Right ventricle myocardium inferior (tissue), 1 donor: ENCODE data around the gene SPTBN1. TPM values are rescaled to one million over a fixed set of nuclear protein-coding genes. Genes with fewer than 3 reads are reported as not detected.
"Not testable (repeated sequence)": the region's sequence is repeated elsewhere in the genome, so short reads cannot be mapped to it uniquely, and the experiment has no call there.

Experiments used
- ATAC-seq: fragments of 200-7000 bp; cut with Tn5 transposase; one replicate; pipeline ENCODE4 v1.9.1; 2020; ENCODE audit warnings: mild to moderate bottlenecking, moderate library complexity
- DNase-seq: peaks from one replicate; pipeline ENCODE4 v3.0.0; 2021; ENCODE audit errors: missing footprints
- intact Hi-C: fragments of 100-400 bp; cut with DNase I; formaldehyde crosslinking; loops from one replicate; pipeline ENCODE4 v1.11.0; 2022
- total RNA-seq: library from RNA; stranded (reverse); fragmentation: NEBNext Ultra II Directional; extraction: Animal tissue kit (Norgen Biotek cat#: 25700); gene quantifications from one replicate; pipeline ENCODE4 v1.2.1, GENCODE V29; 2021
- donor health status: DM: no; HTN: yes; CAD: no; lungs with severe emphysema.

SPTBN1 gene
- total RNA-seq, 1 donor from 2014 or later, result 439 TPM

- ATAC-seq, result no peak
- intact Hi-C loops, result no loop called here
Observed at GRCh38 chr2:54672590-54673456, 216.7 kb downstream of the SPTBN1 start.

GRCh38 chr2:54673501-54673998 lies 217.4 kb downstream of the SPTBN1 start:
- peak; percentile 91 for ATAC-seq
- peak; percentile 91 for DNase-seq
- intact Hi-C loops, result no loop called here

More at GRCh38 chr2:54672590-54673456, 216.7 kb downstream of the SPTBN1 start:
- no peak for DNase-seq

- intact Hi-C loops, result no loop called here
- ATAC-seq (no peak), DNase-seq (no peak)
Observed at GRCh38 chr2:54675281-54675680, 219.2 kb downstream of the SPTBN1 start.

GRCh38 chr2:54675738-54676137 lies 219.6 kb downstream of the SPTBN1 start:
- intact Hi-C loops, result no loop called here
- DNase-seq, result no peak
- peak; percentile 40 for ATAC-seq

GRCh38 chr2:54676656-54677055 lies 220.5 kb downstream of the SPTBN1 start:
- intact Hi-C loops, result no loop called here
- no peak for ATAC-seq
- DNase-seq, result no peak

GRCh38 chr2:54677476-54678265 lies 221.5 kb downstream of the SPTBN1 start:
- DNase-seq (no peak), ATAC-seq (no peak)
- intact Hi-C loops, result no loop called here

- DNase-seq (no peak), ATAC-seq (no peak)
- intact Hi-C loops, result no loop called here
Observed at GRCh38 chr2:54678719-54679118, 222.6 kb downstream of the SPTBN1 start.

GRCh38 chr2:54680397-54681041 lies 224.4 kb downstream of the SPTBN1 start:
- ATAC-seq, result peak; percentile 65
- intact Hi-C loops, result no loop called here
- no peak for DNase-seq

- DNase-seq (no peak), ATAC-seq (no peak)
- intact Hi-C loops, result no loop called here
Observed at GRCh38 chr2:54681416-54681815, 225.3 kb downstream of the SPTBN1 start.

- no peak for ATAC-seq
- intact Hi-C loops, result no loop called here
- no peak for DNase-seq
Observed at GRCh38 chr2:54683596-54683995, 227.5 kb downstream of the SPTBN1 start.

GRCh38 chr2:54685263-54685775 lies 229.2 kb downstream of the SPTBN1 start:
- ATAC-seq, result no peak
- intact Hi-C loops, result no loop called here
- DNase-seq, result no peak

GRCh38 chr2:54687595-54688152 lies 231.5 kb downstream of the SPTBN1 start:
- intact Hi-C loops, result no loop called here
- no peak for ATAC-seq
- no peak for DNase-seq

- DNase-seq (no peak), ATAC-seq (no peak)
- intact Hi-C loops, result no loop called here
Observed at GRCh38 chr2:54691445-54692135, 235.5 kb downstream of the SPTBN1 start.

GRCh38 chr2:54692556-54692955 lies 236.4 kb downstream of the SPTBN1 start:
- no peak for ATAC-seq
- DNase-seq, result no peak
- intact Hi-C loops, result no loop called here

GRCh38 chr2:54695378-54695777 lies 239.3 kb downstream of the SPTBN1 start:
- ATAC-seq, result no peak
- no peak for DNase-seq
- intact Hi-C loops, result no loop called here

- no peak for ATAC-seq
- intact Hi-C loops, result no loop called here
- DNase-seq, result no peak
Observed at GRCh38 chr2:54697934-54698333, 241.8 kb downstream of the SPTBN1 start.

- not testable (repeated sequence) for ATAC-seq
Observed at GRCh38 chr2:54698926-54699325, 242.8 kb downstream of the SPTBN1 start.

GRCh38 chr2:54699665-54700064 lies 243.5 kb downstream of the SPTBN1 start:
- intact Hi-C loops, result loop anchor here (5.0 to 10.0 kb wide), 3 partner anchors 32 to 595 kb away; no protein-coding TSS in a partner anchor
- DNase-seq, result no peak
- no peak for ATAC-seq

More at GRCh38 chr2:54698926-54699325, 242.8 kb downstream of the SPTBN1 start:
- DNase-seq, intact Hi-C loops: not testable (repeated sequence)
